COR-L47 (cell line): ENCODE data around the gene RNF5.
"Not testable (repeated sequence)": the region's sequence is repeated elsewhere in the genome, so short reads cannot be mapped to it uniquely, and the experiment has no call there.

Experiments used
- DNase-seq: peaks from one replicate; lab custom pipeline; 2025; lab: John Stamatoyannopoulos, UW

Gene RNF5

DNA sequence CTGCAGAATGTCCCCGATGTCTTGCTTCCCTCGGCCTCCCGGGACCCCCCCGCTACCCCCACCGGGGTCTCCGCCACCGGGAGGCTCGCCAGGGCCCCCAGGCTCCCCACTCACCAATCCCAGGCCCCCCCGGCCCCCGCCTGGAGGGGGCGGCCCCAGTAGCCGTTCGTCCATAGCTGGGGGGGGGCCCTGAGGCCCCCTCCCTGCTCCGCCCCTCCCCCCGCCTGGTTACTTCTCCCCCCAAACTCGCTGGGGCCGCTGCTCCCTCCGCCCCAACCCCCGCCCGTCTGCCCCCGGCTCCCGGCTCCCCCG is 11.5 kb downstream of the RNF5 start:
- no peak for DNase-seq

DNA sequence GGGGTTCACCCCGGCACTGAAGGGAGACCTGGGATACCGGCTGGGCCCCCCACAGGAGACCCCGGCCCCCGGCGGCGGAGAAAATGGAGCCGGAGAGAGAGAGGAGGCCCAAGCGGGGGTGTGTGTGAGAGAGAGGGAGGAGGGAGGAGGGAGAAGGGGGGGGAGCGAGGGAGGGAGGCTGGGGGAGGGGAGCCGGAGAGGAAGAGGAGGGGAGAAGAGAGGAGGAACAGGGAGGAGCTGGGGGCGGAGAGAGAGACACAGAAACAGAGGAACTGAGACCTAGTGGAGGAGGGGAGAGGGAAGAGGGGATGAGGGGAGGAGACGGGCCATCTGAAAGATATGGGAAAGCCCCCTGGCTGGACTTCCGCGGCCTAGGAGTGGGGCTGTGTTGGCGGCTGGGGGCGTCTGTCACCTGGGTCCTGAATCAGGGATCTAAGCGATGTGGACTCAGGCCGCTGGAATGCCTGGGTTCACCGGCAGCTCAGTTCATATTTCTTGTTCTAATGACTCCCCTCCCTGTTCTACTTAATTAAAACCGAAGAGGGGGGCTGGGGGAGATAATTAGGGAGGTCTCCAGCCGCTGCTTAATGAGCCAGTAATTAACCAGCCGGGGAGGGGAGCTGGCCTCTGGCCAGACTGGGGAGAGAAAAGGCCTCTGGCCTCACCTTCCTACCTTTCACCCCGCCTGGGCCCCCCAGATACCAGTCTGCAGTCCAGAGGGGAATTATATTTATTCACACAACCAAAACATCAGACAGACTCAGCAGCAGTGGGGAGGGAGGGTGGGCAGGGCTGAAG is 12.0 kb downstream of the RNF5 start, which contains the start of gene PBX2:
Gene PBX2, minus strand, starts transcription at position 149 of the 798 bp plus-strand sequence. CDS start 287 bp downstream, outside the sequence.
- DNase-seq = peak; percentile 76

DNA sequence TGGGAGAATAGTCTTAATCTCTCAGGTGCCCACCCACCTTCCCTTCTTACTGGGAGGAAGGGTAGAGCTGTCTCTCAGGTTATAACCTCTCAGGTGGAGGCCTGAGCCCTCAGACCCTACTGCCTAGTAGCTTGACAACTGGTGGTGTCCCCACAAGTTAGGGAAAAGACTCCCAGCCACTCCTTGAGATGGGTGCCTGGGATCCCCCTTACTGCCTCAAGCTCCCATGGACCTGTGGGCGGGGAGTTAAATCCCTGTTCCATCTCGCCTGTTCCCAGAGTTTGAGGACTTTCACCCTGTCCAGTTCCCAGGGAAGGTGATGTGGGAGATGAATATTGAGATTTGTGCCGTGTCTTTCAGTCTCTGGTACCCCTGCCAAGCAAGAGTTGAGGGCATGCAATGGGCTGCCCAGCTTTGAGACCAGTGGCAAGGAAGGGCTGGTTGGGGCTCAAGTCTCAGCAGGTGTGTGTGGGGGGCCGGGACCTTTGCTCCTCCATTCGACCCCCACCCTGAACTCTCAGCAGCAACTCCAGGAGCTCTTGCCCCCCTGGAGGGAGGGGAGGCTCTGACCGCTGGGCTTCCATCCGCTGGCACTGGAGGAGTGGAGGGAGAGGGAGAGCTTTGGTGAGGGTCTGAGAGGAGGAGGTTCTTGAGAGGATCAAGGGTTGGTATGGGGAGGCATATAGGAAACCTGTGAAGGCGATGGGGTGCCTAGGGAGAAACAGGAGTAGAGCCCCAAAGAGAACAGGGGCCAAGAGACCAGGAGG is 12.9 kb downstream of the RNF5 start:
- DNase-seq = no peak

DNA sequence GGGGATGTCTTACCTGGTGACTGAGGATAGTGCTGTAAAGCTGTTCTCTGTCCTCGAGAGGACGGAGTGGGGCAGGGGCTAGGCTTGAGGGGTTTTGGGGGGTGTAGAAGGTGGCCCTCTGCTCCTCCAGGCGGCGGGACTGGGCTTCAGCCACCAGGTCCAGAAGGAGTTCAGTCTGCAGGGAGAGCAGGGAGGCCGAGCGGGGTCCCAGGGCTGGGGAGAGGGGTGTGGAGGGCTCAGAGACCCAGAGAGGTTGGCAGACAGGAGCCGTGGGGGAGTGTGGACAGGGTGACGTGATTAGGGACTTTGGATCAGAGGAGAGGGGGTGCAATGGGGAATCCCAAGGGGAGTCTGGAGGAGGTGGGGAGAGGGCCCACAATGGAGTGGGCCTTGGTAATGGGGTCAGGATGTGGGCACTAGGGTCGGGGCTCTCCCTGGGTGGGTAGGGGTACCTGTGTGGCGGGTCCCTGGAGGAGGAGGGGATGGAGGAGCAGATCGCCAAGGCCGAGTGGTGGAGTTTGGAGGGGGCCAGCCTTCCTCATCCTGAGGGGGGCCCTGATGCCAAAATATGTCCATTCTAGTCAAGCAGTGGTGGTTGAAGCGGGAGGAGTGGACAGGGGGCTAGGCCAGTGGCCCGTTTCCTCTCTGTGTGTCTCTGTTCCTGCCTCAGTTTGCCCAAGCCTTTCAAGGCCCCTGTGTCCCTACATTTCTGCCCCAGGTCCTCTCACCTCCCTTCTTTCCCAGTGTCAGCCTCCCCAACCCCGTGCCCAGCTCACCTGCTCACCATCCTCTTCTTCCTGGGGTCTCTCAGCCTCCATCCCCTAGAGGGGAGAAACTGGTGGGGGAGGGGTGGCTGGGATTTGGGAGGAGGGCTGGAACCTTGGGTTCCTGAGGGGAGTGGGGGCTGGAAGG is 13.7 kb downstream of the RNF5 start:
- DNase-seq = no peak

DNA sequence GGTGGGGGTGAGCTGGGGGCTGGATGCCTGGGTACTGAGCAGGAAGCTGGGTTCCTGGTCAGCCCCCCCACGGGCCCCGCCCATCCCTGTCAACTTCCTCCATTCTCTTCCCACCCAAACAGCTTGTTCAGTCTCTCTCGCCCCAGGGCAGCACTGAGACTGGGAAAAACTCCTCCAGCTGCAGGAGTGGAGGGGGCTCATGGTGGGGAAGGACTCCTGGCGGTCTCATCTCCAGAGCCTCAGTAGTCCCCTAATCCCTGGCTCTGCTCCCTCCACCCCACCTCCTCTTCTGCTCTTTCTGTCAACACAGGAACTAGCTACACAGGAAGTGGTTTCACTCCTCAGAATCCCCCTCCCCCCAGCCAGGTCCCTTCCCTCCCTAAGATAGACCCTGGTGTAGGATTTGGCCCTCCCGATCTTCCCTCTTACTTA is 14.4 kb downstream of the RNF5 start, which contains the start of gene GPSM3:
Gene GPSM3, minus strand, starts transcription at position 36 of the 432 bp plus-strand sequence. CDS start 130 bp downstream, outside the sequence.
- DNase-seq = peak; percentile 11

DNA sequence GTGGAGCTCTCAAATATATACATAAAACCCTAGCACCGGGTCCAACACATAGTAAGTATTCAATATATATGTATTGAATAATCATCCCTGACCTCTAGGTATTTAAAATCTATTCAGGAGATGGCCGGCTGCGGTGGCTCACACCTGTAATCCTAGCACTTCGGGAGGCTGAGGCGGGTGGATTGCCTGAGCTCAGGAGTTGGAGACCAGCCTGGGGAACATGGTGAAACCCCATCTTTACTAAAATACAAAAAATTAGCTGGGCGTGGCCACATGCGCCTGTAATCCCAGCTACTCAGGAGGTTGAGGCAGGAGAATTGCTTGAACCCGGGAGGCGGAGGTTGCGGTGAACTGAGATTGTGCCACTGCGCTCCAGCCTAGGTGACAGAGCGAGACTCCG is 14.9 kb downstream of the RNF5 start:
- DNase-seq = not testable (repeated sequence)

DNA sequence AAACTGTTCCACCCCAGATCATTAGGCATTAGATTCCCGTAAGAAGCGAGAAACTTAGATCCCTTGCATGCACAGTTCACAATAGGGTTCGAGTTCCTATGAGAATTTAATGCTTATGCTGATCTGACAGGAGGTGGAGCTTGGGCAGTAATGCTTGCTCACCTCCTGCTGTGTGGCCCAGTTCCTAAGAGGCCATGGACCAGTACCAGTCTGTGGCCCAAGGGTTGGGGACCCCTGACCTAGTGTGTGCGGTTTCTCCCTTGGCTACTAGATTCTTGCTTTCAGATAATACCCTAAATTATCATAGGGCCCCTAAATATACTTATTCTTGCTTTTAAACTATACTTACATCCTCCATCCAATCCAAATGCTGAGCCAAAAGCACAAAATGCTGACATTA is 16.2 kb downstream of the RNF5 start:
- DNase-seq = no peak

DNA sequence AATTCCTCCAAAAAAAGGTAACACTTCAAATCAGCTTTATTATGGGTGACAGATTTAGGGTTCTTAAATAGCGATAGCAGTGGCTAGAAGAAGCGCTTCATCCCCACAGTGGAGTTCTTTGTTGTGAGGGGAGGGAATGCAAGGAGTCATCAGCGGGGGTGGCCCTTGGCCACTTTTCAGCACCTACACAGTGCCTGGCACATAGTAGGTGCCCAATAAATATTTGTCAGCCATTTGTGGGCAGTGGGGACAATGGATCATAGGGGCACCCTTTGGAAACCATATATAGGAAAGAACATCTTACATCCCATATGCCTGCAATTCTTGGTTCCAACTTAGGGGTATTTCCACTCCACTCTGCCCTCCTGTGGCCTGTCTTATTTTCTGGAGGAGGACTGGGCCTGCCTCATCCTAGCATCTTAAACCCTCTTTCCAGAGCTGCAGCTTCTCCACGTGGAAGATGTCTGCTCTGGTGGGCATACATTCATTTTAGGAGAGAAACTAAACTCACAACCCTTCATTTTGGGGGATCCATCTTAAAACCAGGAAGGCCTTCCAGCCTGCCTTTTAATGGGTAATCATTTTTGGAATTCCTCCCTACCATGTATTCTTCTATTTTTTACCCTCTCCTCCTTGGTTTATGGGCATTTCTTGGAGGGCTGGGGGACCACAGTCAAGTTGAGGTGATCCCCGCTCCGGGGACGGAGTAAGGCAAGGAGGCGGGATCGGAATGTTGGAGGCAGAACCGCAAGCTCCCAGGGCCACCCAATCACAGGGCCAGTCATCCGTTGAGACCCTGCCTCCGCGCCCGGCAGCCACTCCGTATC is 16.8 kb downstream of the RNF5 start:
- DNase-seq = no peak

DNA sequence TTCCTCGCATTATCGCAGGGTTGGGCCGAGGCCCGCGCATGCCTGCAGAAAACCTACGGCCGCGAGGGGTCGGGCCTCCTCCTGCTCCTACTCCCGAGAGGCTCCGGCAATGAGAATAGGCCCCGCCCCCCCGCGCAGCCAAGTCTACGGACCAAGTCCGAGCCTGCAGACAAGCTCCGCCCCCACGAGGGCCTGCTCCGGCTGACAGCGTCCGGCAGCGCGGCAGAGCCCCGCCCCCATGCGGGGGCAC is 17.4 kb downstream of the RNF5 start:
- DNase-seq = peak; percentile 100

DNA sequence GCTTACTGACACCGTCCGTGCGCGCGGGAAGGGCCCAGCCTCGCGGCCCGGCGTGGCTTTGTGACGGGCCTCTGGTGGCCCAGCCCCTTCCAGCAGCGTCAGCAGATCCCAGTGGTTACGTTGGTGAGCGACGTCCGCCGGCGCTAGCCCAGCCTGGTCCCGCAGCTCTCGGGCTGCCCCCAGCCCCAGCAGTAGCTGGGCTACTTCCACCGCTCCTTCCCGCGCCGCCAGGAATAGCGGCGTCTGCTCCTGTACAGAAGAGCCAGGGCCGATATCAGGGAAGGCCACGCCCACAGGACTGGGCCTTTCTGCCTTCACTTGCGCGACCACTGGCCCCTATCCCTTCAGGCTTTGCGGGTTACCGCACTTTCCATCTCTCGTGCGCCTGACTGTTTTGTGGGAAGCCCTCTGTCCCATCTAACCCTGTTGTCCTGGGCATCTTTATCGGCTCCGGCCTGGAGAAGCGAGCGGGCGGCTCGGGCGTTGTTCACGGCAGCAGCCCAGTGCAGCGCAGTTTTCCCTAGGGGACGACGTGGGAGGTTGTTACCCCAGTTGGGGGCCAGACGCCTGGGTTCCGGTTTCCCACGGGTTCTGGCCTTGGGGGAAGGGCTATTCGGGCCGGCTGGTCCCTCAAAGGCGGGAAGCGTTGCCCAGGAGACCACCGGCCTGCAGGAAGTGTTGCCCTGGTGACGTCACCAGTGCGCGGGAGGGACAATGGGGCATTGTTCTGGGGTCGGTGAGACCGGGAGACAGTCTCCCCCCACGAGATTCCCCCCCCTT is 17.9 kb downstream of the RNF5 start:
- DNase-seq = peak; percentile 97

DNA sequence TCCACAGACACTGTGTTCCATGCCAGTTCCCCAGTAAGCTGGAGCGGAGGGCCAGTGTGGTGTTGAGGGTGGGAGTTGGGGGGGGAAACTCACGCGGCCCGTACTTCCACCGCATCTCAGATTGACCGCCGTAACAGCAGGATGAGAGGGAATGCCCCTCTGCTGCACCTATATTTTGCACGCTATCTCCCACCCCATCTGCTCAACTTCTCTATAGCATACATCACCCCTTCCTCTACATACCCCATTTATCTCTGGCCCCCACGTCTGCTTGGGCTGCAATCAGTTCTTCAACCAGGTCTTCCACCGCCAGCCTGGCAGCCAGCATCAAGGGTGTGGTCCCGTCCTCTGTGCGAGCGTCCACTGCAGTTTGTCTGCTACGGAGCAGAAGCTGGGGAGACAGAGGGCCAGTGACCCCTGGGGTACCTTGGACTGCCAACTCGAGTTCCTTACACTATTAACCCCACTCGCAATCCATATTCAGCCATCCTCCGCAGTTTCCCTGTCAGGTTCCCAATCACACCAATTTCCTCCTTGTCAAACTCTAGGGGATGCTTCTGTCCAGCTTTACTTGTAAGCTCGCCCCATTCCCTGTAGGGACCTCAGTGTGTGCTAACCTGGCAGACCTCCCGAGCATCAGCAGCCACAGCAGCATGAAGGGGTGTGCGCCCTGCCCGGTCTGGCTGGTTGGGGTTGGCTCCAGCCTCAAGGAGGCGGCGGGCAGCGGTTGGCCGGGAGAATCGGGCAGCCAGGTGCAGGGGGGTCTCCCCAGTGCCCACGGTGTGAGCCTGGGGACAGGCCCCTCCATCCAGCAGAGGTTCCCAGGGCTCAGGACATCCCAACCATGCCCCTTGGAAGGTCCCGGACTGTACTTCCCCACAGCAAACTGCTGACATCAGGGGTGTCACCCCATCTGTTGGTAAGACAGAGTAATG is 18.7 kb downstream of the RNF5 start:
- DNase-seq = no peak

DNA sequence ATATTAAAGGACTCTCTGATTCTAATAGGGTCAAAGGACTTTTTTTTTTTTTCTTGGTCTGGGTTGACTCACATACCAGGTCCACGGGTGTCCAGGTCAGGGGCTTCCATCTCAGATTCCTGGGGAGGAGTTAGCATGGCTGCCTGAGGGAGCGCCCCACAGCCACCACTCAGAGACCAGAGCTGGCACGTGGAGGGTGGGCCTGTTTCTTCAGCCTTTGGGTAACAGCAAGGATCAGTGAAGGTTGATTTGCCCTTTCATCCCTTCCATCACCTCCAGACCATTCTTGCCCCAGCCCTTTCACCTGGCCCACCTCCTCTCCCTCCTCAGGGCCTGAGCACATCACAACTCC is 20.1 kb downstream of the RNF5 start:
- no peak for DNase-seq

DNA sequence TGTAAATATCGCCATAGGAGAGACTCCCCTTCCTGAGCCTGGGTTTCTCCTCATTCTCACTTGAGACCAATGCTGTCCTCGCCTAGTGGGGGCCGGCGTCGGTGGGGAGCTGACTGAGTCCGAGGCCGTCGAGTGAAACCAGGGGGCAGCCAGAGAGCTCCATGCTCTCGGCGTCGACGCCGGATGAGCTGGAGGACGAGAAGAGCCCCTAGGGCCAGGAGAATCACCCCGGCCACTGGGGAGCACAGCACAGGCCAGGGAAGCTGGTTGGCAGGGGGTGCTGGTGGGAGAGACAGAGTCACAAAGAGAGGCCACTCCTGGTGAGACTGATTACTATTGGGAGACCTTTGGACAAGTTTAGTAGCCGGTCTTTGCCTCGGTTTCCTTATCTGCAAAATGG is 20.7 kb downstream of the RNF5 start:
- DNase-seq = no peak

DNA sequence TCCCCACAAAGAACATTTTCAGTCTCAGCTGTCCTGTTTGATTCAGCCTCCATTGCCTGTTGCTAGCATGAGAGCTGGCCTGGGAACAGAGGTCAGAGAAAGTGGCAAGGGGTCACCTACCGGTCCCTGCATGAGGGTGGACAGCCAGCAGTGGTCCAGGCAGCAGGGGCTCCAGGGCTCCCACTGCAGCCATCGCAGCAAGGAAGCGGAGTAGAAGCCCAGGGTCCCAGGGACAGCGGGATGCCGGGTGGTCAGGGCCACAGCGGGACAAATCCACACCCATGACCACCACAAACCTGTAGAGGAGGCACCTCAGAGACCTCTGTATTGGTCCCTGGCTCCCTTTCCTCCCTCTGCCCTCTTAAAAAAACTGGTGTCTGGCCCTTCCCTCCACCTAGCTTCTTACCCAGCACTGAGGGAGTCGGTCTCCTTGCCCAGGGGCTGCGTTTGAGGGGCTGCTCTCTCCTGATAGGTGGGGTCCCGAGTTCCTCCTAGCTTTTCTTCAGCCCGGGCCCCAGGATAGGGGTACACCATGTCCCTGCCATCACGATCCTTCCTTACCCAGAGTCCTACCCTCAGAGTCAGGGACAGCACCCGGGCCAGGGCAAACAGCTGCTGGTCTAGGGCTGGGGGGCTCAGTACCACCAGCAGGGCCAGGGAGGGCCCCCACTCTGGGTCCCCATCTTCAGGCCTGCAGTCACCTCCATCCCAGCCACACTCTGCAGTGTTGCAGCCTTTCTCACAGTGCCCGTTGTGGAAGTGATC is 22.7 kb downstream of the RNF5 start:
- no peak for DNase-seq

DNA sequence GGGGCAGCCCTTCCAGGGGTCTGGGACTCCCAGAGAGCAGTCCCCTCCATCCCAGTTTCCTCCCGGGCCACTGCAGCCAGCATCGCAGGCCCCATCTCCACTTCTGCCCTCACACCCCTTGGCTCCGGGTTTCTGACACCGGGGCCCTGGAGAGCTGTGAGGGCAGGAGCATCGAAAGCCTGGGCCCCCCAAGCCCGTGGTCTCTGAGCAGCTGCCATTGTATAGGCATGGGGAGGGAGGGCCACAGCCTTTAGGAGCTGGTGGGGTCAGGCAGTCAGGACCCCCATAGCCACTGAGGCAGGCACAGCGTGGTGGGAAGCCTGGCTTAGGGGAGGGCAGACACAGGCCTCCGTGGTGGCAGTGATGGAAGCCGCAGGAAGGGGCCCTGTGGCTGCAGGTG is 24.0 kb downstream of the RNF5 start:
- no peak for DNase-seq

DNA sequence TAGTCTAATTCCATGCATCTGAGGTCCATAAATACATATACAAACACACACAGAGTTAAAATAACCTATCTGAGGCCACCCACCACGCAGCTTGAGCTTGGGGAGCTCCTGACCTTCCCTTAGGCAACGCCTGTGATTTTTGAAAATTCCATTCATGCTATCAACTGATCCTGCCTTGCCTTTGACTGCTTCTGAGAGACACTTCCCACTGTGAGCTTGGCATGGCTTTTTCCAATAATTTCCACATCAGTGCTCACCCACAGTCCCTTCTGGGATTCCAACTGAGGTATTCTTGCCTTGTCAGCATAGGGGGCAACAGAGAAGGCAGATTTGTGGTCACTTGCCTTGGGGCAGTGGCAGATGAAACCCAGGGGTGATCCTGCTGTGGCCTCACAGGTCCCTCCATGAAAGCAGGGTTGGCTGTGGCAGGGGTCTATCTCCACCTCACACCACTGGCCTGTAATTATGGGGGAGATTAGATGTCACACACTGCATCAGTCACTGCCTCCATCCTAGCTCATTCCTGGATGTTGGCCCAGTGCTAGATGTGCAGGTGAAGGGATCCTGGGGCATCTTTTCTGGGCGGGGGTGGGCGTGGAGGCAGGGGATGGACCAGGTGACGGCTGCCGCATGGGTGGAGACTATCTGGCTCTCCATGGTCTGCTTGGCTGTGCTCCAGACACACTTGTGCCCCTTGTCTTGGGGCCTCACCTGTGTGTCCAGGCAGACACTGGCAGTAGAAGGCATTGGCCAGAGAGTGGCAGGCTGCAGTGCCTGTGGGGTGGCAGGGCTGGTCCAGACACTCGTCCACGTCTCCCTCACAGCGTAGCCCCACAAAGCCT is 25.4 kb downstream of the RNF5 start:
- DNase-seq = peak; percentile 69

DNA sequence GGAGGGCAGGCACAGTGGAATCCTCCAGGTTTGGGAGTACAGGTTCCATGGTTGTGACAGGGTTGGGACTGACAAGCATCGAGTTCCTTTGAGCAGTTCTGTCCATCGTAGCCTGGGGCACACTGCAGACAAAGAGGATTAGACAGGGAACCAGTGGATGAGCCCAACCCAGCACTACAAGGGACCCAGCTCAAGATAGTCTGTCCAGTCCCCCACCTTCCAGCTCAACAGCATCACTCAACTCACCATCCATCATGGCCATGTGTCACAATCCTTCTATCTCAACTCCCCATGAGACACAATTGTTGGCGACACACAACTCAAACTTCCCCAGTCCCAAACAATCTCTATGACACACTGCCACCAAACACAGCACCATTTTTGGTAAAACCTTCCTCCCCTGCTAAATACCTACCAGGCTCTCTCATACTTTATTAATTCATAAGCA is 26.1 kb downstream of the RNF5 start:
- no peak for DNase-seq

DNA sequence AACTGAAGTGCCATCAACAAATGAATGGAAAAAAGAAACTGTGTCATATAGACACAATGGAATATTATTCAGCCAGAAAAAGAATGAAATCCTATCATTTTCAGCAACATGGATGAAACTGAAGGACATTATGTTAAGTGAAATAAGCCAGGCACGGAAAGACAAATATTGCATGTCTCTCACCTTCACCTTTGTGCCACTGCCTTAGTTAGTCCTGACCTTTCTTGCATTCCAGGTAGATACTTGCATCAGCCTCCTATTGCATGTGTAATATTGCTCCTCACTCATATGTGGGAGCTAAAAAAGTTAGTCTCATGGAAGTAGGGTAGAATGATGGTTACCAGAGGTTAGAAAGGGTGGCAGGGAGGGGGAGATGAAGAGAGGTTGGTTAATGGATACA is 30.8 kb downstream of the RNF5 start:
- DNase-seq = no peak
